ENCODE data around the gene RSU1.

Gene RSU1

DNA sequence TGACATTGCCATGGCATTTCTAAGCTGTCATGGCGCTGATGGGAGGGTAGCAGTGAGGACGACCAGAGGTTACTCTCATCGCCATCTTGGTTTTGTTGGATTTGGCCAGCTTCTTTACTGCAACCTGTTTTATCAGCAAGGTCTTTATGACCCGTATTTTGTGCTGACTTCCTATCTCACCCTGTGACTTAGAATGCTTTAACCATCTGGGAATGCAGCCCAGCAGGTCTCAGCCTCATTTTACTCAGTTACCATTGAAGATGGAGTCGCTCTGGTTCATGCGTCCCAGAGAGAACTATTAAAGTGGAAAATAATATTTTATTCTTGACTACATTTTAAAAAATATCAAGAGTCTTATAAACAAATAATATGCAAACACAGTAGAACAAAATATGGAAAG lies 131.7 kb downstream of the RSU1 start:
- no peak for DNase-seq (ENCODE audit: low read depth in 2 of 2, low spot score in 1 of 2)

- DNase-seq (ENCODE audit: low read depth in 2 of 2, low spot score in 1 of 2), result no peak
Observed at GRCh38 chr10:16681521-16681920, 135.7 kb downstream of the RSU1 start.

GRCh38 chr10:16679511-16679910 lies 137.7 kb downstream of the RSU1 start:
- no peak for DNase-seq (ENCODE audit: low read depth in 2 of 2, low spot score in 1 of 2)

- no peak for DNase-seq (ENCODE audit: low read depth in 2 of 2, low spot score in 1 of 2)
Observed at GRCh38 chr10:16675334-16675733, 141.9 kb downstream of the RSU1 start.

DNA sequence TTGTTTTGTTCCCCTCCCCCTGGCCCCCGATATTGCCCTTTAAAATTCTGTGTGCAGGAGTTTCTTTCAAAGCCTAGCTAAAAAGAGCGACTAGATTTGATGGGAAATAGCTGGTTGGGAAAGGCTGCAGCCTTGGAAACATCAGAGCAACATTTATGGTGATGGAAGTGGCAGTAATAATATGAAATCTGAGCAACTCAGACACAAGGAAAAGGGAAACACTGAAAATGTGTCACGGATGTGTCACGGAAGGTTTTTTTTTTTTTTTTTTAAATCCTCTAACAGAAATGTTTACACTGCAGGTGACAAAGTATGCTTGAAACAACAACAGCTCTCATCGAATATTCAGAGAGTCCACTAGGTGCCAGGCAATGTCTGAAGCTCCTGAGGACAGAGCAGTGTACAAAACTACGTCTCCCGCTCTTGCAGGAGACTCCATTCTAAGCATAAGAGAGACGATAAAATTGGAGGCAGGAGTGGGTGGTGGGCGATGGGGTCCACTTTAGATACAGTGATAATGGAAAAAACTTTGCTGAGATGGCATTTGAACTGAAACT lies 143.0 kb downstream of the RSU1 start:
- DNase-seq (ENCODE audit: low read depth in 2 of 2, low spot score in 1 of 2), result no peak

DNA sequence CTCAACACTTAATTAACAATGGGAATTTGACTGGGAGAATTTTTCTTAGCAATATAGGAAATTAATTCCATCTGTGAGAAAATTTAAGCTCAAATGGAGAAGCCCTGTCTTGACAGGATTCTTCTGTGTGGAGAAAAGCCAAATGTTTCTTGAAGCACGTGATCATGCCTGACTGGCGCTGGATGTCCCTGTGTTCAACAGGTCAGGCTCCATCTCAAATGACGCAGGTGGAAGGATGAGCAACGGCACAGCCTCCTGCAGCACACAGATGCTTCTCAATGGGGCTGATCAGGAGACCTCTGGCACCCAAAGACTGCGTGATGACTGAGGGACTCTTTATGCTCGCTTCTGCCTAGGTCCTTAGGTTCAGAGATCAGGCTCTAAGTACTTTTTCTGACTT lies 143.8 kb downstream of the RSU1 start:
- DNase-seq (ENCODE audit: low read depth in 2 of 2, low spot score in 1 of 2), result no peak

GRCh38 chr10:16663444-16663843 lies 153.8 kb downstream of the RSU1 start:
- no peak for DNase-seq (ENCODE audit: low read depth in 2 of 2, low spot score in 1 of 2)

DNA sequence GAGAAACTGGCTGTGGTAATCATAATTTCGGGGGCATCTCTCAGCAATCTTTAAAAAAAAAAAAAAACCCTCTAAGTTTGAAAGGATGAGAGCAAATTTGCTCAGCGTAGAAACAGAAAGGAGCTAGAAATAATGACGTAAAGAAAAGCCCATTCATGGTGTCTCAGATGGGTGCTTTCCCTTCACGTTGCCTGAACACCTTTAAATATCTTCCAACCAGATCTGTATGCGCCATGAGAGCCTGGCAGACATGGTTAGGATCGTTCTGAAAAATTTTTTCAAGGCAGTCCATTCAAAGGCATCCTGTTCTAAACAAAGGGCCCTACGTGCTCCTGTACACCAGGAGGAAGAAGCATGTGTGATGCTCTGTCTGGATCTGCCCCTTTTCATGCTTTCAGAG lies 154.3 kb downstream of the RSU1 start:
- no peak for DNase-seq (ENCODE audit: low read depth in 2 of 2, low spot score in 1 of 2)

DNA sequence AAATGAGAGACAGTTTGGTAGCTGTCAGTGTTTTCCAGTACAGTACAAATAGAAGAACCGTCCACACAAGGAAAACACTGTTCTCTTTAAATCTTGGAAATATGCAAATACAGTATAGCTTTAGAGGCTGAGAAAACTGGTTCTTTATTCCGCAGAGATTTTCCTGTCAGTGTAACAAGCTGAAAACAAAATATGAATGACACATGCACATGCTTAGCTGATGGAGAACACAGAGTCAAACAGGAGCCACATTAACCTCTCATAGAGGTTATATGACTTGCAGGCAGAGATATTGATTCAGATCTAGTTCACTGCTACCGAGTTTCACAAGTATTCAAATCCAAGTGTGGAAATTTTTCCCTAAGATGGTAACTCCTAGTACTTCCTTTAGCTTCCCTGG lies 160.3 kb downstream of the RSU1 start:
- DNase-seq (ENCODE audit: low read depth in 2 of 2, low spot score in 1 of 2), result no peak

GRCh38 chr10:16653224-16653623 lies 164.0 kb downstream of the RSU1 start:
- no peak for DNase-seq (ENCODE audit: low read depth in 2 of 2, low spot score in 1 of 2)

- no peak for DNase-seq (ENCODE audit: low read depth in 2 of 2, low spot score in 1 of 2)
Observed at GRCh38 chr10:16652154-16652553, 165.1 kb downstream of the RSU1 start.

DNA sequence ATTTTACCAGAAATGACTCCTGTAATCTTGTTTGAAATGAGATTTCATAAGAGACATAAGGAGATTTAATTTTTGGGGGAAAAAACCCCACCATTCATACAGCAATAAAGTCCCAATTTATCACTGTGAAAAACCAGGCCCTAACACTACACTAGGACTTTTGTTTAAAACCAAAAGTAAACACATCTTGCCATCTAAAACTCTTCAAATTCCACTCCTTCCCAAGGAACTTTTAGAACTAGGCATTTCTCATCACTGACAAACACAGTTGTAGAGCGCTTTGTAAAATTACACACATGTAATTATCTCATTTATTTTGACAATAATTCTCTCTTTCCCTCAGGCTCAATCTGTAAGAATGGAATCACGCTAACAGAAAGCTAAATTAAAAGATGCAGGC lies 167.5 kb downstream of the RSU1 start:
- no peak for DNase-seq (ENCODE audit: low read depth in 2 of 2, low spot score in 1 of 2)

DNA sequence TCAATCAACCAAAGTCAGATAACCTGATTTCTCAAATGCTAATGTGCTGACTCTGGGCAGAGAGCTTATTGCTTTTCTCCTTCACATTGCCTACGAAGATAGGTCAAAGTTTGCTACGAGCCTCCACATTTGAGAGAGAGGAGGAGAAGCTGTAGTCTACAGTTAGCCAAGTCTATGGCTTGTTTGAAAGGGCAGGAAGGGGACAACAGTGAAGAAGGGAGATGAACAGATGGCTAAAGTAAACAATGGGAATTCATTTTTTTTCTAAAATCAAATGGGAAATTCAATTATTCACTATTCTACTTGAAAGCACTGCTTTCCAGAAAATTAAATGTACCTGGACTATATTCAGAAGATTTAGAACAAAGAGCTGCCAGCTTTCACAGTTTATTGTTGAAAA lies 168.9 kb downstream of the RSU1 start:
- DNase-seq (ENCODE audit: low read depth in 2 of 2, low spot score in 1 of 2), result no peak

GRCh38 chr10:16646181-16647059 lies 170.8 kb downstream of the RSU1 start:
- no peak for DNase-seq (ENCODE audit: low read depth in 2 of 2, low spot score in 1 of 2)

DNA sequence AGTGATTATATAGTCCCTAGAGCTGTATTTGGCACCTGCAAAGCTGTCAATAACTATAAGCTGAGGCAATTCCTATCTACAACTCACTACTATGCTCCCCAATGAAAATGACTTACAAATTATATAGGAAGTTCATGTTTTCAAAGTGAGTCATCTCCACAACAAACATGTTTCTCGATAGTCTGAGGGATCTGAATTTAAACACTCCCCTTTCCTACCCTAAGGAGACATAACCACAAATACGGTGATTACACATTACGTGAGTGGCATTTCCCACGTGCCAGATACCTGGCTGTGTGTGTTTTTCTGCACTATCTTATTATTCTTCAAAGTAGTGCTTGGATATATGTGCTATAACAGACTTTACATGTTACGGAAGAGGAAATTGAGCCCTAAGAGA lies 173.1 kb downstream of the RSU1 start:
- no peak for DNase-seq (ENCODE audit: low read depth in 2 of 2, low spot score in 1 of 2)

- no peak for DNase-seq (ENCODE audit: low read depth in 2 of 2, low spot score in 1 of 2)
Observed at GRCh38 chr10:16643502-16643901, 173.7 kb downstream of the RSU1 start.

DNA sequence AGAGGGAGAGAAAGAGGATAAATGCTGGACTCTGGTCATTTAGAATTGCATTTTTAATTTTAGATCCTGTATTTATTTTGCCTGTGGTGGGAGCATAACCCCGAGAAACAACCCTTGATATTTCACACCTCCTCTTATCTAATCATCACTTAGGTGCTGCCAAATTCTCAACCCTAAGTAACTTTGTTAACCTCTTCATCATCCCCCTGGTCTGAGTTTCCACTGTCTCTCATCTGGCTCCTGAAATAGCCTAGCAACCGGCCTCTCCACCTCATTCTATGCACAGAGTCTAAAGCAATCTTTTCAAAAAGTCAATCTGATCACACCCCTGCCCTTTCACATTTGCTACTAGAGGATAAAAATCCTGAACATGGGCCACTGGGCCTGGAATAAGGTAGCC lies 177.1 kb downstream of the RSU1 start:
- no peak for DNase-seq (ENCODE audit: low read depth in 2 of 2, low spot score in 1 of 2)

DNA sequence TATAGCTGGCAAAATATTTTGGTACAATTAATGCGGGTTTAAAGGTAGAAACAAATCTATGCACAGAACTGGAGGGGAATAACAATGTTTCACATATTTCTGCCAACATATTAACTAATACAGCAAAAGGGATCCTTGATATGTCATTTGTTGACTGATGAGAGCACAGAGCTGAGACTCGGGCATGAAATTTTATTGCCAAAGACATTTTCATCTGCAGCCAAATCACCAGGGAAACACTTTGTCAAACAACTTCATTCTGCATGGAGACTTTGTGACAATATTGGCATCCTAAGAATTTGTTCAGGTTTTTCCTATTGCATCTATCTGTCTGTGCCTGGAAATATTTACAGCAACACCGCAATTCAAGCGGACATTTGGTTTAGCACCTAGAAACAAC lies 177.8 kb downstream of the RSU1 start:
- no peak for DNase-seq (ENCODE audit: low read depth in 2 of 2, low spot score in 1 of 2)

GRCh38 chr10:16632996-16633395 lies 184.2 kb downstream of the RSU1 start:
- DNase-seq (ENCODE audit: low read depth in 2 of 2, low spot score in 1 of 2), result no peak

DNA sequence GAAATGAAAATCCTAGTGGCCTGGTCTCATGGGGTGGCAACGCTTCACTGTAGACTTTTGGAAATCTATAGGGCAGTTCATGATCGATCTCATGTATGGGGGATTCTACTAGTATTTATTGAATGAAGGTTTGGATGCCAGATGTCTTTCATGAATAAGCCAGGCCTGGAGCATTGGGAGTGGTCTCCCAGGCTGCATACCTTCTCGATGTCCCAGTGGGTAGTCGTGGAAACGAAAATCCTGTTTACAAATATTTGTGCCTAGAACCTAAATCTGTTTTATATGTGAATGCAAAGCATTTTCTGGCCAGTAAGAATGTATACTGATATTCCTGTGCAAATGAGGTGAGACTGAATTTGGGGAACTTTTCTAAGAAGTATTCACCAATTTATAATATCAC lies 190.5 kb downstream of the RSU1 start:
- no peak for DNase-seq (ENCODE audit: low read depth in 2 of 2, low spot score in 1 of 2)

- no peak for DNase-seq (ENCODE audit: low read depth in 2 of 2, low spot score in 1 of 2)
Observed at GRCh38 chr10:16612981-16613355, 204.3 kb downstream of the RSU1 start.

GRCh38 chr10:16612115-16612980 lies 204.9 kb downstream of the RSU1 start:
- no peak for DNase-seq (ENCODE audit: low read depth in 2 of 2, low spot score in 1 of 2)
